HepG2 (cell line): Measurements from ENCODE around the gene DUS1L. TPM values are rescaled to one million over a fixed set of nuclear protein-coding genes. Genes with fewer than 3 reads are reported as not detected.

ENCODE experiments used
- ARID3A ChIP-seq: IDR thresholded peaks from 2 replicates; pipeline ENCODE4 v1.6.1; 2012; ENCODE audit warnings: low read depth, low read length, improper control_type of control experiment
- DRAP1 ChIP-seq: IDR thresholded peaks from 2 replicates; pipeline ENCODE4 v1.6.1; 2016; ENCODE audit warnings: missing genetic modification reagents, missing compliant biosample characterization
- ERF ChIP-seq: IDR thresholded peaks from 2 replicates; pipeline ENCODE4 v1.6.1; 2018; ENCODE audit warnings: missing biosample characterization, missing genetic modification reagents
- HBP1 ChIP-seq: IDR thresholded peaks from 2 replicates; pipeline ENCODE4 v1.6.1; 2016; ENCODE audit warnings: low read depth, control low read depth
- HOXA5 ChIP-seq: sonication (generic); formaldehyde crosslinking; IDR thresholded peaks from 2 replicates; pipeline ENCODE4 v1.4.0; 2020; ENCODE audit warnings: missing genetic modification reagents
- MEF2D ChIP-seq: sonication (generic); formaldehyde crosslinking; IDR thresholded peaks from 2 replicates; pipeline ENCODE4 v1.5.1; 2020; ENCODE audit warnings: mild to moderate bottlenecking, missing genetic modification reagents
- MEIS2 ChIP-seq: sonication (generic); formaldehyde crosslinking; IDR thresholded peaks from 2 replicates; pipeline ENCODE4 v1.9.0; 2021; ENCODE audit warnings: mild to moderate bottlenecking, missing genetic modification reagents
- POLR2G ChIP-seq: fragments of 200-400 bp; formaldehyde crosslinking; IDR thresholded peaks from 2 replicates; pipeline ENCODE4 v1.6.1; 2018; ENCODE audit warnings: mild to moderate bottlenecking, low read depth, low read length, moderate library complexity
- RBM22 ChIP-seq: fragments of 200-400 bp; formaldehyde crosslinking; optimal IDR thresholded peaks from 2 replicates; pipeline ENCODE3; 2017; ENCODE audit warnings: mild to moderate bottlenecking, low read length, moderate library complexity
- SIX4 ChIP-seq: sonication (generic); formaldehyde crosslinking; IDR thresholded peaks from 2 replicates; pipeline ENCODE4 v1.4.0; 2020; ENCODE audit warnings: missing genetic modification reagents
- SMARCE1 ChIP-seq: fragments of 450-650 bp; IDR thresholded peaks from 2 replicates; pipeline ENCODE4 v1.6.1; 2017; ENCODE audit warnings: borderline replicate concordance
- SRY ChIP-seq: sonication (generic); formaldehyde crosslinking; IDR thresholded peaks from 2 replicates; pipeline ENCODE4 v1.8.0; 2022; ENCODE audit warnings: mild to moderate bottlenecking, missing genetic modification reagents
- YEATS2 ChIP-seq: sonication (generic); formaldehyde crosslinking; IDR thresholded peaks from 2 replicates; pipeline ENCODE4 v1.4.0; 2020; ENCODE audit warnings: missing genetic modification reagents, borderline replicate concordance
- ZBTB40 ChIP-seq, 2 experiments: fragments of 450-650 bp in 1 of 2; sonication (generic) in 1 of 2; formaldehyde crosslinking in 1 of 2; IDR thresholded peaks; 2 replicates each; pipeline versions ENCODE4 v1.6.1 to v1.8.0; 2016 to 2022; ENCODE audit warnings: antibody characterized with exemption in 1 of 2, mild to moderate bottlenecking in 1 of 2, missing genetic modification reagents in 1 of 2
- ZNF44 ChIP-seq: sonication (generic); formaldehyde crosslinking; IDR thresholded peaks from 2 replicates; pipeline ENCODE4 v1.5.1; 2020; ENCODE audit warnings: mild to moderate bottlenecking, missing genetic modification reagents
- ZNF549 ChIP-seq: sonication (generic); formaldehyde crosslinking; IDR thresholded peaks from 2 replicates; pipeline ENCODE4 v1.5.0; 2020; ENCODE audit warnings: missing genetic modification reagents
- ZSCAN25 ChIP-seq: sonication (generic); formaldehyde crosslinking; IDR thresholded peaks from 2 replicates; pipeline ENCODE4 v1.8.0; 2022; ENCODE audit warnings: mild to moderate bottlenecking, missing genetic modification reagents
- polyA plus RNA-seq, 8 experiments: library from polyadenylated mRNA; depleted of rRNA in 3 of 8; stranded (reverse) in 7 of 8; unstranded in 1 of 8; fragments of >200 nt; fragmentation: Illumina TruSeq in 4 of 8; extraction: Trizol in 4 of 8; gene quantifications; 2 replicates each; pipeline versions ENCODE4 v1.2.1 to v1.2.3, GENCODE V29; 2011 to 2016; ENCODE audit warnings: low read depth in 4 of 8, missing spikeins in 1 of 8, mixed read lengths in 1 of 8; ENCODE audit not compliant: insufficient read depth in 1 of 8
- total RNA-seq, 5 experiments: library from RNA; depleted of rRNA; stranded (reverse); fragments of >200 nt; fragmentation: Illumina TruSeq; extraction: Trizol; gene quantifications; 2 replicates each; pipeline ENCODE4 v1.2.3, GENCODE V29; 2016; ENCODE audit warnings: low read depth in 1 of 5

DUS1L gene
- total and polyA plus RNA-seq, 2 of the 13 experiments (the other 11 are each of a cell fraction or from before 2014, with no cell fraction given) = 81.0 to 109 TPM

- peak; percentile 98 for TF ChIP-seq POLR2G
- TF ChIP-seq ARID3A = no peak
- peak; percentile 68; the same call in 1 of the 2 replicates for TF ChIP-seq ERF (CRISPR knock-in tag)
- no peak for TF ChIP-seq SMARCE1
- no peak; the same call in 1 of the 2 replicates for TF ChIP-seq ZNF549 (CRISPR knock-in tag)
- TF ChIP-seq RBM22 = peak; percentile 69
- peak; percentile 82; the same call in 1 of the 2 replicates for TF ChIP-seq HOXA5 (CRISPR knock-in tag)
- peak; percentile 98 for TF ChIP-seq DRAP1 (CRISPR knock-in tag)
- TF ChIP-seq MEF2D (CRISPR knock-in tag) = no peak
- peak; percentile 63; the same call in 1 of the 2 replicates for TF ChIP-seq HBP1 (CRISPR knock-in tag)
- TF ChIP-seq ZSCAN25 (CRISPR knock-in tag) = 0 out of 2 replicates have a peak, but pooled peaks have one; percentile 19
- 0 out of 2 replicates have a peak, but pooled peaks have one; percentile 17 for TF ChIP-seq YEATS2
- 0 out of 2 replicates have a peak, but pooled peaks have one; percentile 67 for TF ChIP-seq SRY
- TF ChIP-seq ZNF44 (CRISPR knock-in tag) = no peak
- no peak for TF ChIP-seq SIX4 (CRISPR knock-in tag)
- TF ChIP-seq MEIS2 (CRISPR knock-in tag) = peak; percentile 83
- TF ChIP-seq ZBTB40 (IDR thresholded peaks at IDR 0.05) = no peak
- TF ChIP-seq ZBTB40 (CRISPR knock-in tag; IDR thresholded peaks at IDR 0.05) = peak; percentile 14; the same call in 1 of the 2 replicates
Measured at GRCh38 chr17:82098169-82098938, 32.8 kb upstream of the DUS1L start, which contains the start of gene FASN (continued).
